ENCODE measurements around the gene KDM8.
"Not testable (repeated sequence)": the region's sequence is repeated elsewhere in the genome, so short reads cannot be mapped to it uniquely, and the experiment has no call there.

DNA sequence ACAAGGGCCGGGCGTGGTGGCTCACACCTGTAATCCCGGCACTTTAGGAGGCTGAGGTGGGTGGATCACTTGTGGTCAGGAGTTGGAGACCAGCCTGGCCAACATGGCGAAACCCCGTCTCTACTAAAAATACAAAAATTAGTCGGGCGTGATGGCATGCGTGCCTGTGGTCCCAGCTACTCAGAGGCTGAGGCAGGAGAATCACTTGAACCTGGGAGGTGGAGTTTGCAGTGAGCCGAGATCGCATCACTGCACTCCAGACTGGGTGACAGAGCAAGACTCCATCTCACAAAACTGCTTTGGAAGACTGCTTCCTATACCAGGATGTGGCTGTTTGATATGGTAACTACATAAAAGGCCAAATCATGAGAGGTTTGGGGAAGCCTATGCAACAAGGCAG lies 3.8 kb downstream of the KDM8 start:
- TF ChIP-seq, protein P1, sequence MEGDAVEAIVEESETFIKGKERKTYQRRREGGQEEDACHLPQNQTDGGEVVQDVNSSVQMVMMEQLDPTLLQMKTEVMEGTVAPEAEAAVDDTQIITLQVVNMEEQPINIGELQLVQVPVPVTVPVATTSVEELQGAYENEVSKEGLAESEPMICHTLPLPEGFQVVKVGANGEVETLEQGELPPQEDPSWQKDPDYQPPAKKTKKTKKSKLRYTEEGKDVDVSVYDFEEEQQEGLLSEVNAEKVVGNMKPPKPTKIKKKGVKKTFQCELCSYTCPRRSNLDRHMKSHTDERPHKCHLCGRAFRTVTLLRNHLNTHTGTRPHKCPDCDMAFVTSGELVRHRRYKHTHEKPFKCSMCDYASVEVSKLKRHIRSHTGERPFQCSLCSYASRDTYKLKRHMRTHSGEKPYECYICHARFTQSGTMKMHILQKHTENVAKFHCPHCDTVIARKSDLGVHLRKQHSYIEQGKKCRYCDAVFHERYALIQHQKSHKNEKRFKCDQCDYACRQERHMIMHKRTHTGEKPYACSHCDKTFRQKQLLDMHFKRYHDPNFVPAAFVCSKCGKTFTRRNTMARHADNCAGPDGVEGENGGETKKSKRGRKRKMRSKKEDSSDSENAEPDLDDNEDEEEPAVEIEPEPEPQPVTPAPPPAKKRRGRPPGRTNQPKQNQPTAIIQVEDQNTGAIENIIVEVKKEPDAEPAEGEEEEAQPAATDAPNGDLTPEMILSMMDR (IDR thresholded peaks at IDR 0.05; ENCODE audit: low read length) = not testable (repeated sequence)
- TF ChIP-seq EZH2phosphoT487 (IDR thresholded peaks at IDR 0.05; ENCODE audit: low read length); EZH2 (optimal IDR thresholded peaks at IDR 0.05; ENCODE audit: low read depth, low read length): not testable (repeated sequence)
